NCI-H2227 treated with DMSO at 0.1 percent for 48 hours (cell line): ENCODE data around the gene CDH26.

ENCODE experiments used
- DNase-seq: peaks from one replicate; lab custom pipeline; 2025; lab: John Stamatoyannopoulos, UW

Gene CDH26

DNA sequence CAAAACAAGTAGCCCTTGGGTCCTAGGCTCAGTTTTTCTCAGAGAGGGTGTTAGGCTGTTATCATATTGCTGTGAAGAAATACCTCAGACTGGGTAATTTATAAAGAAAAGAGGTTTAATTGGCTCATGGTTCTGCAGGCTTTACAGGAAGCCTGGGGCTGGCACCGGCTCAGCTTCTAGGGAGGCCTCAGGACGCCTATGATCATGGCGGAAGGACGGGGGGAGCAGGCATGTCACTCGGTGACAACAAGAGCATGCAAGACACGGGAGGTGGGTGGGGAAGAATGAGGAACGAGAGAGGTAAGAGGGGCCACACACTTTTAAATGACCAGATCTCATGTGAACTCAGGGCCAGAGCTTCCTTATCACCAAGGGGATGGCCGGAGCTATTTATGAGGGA, 26.9 kb downstream of the CDH26 start:
- no peak for DNase-seq

DNA sequence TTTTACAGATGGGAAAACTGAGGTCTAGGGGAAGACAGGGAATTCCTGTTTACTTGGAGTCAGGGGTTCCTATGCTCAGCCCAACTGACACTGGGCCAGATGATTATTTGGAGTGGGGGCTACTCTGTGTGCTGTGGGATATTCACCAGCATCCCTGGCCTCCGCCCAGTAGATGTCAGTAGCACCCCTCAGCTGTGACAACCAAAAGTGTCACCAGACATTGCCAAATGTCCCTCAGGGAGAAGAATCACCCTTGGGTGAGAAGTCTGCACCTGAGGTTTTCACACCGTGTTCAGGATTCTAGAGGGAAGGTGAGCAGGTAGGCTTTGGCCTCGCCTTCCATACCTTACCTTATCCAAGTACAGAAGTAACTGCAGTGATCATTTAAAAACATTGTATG, 27.6 kb downstream of the CDH26 start:
- DNase-seq: no peak

DNA sequence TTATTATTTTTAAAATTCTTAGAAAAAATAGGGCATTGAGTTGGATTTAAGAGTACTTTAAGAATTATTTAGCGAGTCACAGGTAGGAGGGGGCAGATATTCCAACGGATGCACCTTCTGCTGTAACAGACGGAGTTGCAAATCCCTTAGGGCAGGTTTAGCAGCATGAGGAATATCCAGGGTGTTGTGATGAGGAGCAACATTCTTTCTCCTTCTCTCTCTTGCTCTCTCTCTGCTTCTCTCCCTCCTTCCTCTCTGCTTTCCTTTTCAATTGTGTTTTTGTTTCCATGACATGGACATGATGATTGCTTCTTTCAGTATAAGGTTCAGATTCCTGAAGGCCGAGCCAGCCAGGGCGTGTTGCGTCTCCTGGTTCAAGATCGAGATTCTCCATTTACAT, 28.9 kb downstream of the CDH26 start:
- DNase-seq: no peak

DNA sequence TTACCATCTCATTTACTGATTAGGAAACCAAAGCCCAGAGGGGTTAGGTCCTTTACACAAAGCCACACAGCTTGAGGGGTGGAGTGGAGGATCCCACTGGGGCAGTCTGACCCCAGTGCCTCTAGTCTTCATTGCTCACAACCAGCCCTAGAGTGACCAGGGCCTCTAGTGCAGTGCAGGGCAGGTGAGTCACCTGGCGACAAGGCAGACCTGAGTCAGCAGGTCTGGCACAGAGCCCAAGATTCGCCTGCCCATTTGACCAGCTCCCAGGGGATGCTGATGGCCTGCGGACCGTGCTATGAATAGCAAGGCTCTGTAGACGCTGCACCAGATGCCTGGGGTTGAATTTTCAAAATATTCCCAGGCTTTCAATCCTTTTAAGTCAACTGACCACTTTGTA, 29.9 kb downstream of the CDH26 start:
- no peak for DNase-seq

DNA sequence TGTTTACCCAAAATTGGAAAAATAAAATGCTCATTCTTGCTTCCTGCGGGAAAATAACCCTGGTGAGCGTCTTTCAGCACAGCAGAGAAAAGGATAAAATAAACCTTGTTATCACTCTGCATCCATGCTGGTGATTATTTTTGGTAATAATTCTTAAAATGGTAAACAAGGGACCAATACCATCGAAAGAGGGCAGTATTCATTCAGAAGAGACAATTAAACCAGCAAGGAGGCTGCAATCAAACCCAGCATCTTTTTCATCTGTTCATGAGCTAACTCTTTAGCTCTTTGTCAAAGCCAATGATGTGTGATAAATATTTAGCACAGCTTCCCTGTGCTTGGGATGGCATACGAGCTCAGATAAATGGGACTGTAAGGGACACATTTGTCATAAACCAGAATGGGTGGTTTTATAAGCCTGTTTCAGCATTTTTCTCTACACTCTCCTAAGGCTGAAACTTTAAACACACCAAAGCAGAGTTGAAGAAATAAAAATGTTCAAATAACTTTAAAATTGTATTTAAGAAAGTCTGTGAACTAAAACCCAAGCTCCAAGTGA, 34.4 kb downstream of the CDH26 start:
- no peak for DNase-seq

DNA sequence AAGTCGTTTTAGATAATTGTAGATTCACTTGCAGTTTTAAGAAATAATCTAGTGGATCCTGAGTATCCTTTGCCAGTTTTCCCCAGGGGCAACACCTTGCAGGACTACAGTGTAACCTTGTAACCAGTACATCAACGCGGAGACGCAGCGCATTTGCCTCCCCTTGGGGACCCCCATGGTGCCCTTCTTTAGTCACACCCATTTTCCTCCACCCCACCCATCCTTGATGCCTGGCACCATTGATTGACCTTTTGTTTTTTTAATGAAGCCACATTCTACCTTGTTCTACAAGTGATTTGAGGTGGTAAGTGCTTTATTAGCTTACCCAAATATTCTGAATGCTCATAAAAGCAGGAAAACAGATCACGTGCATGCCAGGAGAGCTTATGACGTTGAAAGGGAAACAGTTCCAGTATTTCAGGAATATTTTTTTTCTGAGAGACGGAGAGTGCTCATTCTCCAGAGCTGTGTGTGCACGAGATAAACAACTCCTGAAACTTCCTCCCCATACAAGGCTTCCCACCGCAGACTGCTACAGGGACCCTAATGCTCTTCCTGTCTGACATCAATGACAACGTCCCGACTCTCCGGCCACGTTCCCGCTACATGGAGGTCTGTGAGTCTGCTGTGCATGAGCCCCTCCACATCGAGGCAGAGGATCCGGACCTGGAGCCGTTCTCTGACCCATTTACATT, 35.7 kb downstream of the CDH26 start:
- no peak for DNase-seq

DNA sequence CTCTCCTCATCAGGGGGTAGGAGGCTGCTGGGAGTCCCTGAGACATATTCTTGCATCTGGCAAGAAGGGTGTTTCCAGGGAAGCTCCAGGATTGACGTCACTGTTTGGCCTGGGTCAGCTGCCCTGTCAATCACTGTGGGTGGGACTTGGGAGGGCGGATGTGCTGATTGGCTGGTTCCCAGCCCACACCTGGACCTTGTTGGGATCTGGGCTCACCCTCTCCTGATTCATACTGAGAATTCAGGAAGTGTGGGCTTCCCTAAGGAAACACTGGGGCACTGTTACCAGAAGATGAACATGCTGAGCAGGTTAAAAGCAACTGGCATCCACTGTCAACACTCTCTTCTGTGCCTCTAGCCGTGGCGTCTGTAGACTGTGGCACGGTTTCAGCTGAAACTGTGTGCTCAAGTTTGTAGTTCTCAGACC, 36.5 kb downstream of the CDH26 start:
- DNase-seq: no peak

DNA sequence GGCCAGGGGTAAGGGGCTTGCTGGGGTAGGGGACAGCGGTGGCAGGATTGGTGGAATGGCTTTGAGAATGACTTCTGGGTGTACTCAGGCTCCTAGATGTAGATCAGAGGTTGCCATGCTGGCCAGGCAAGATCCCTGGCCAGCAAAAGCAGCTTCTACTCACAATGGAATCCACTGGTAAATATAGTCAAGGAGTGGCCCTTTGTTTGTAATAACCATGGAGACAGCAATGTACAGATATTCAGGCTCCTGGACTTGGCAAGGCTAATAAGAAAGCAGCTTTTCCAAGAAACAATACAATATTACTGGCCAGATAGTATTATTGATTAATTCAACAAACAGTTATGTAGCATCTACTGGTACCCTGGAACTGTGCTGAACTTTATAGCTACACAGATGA, 37.9 kb downstream of the CDH26 start:
- no peak for DNase-seq

DNA sequence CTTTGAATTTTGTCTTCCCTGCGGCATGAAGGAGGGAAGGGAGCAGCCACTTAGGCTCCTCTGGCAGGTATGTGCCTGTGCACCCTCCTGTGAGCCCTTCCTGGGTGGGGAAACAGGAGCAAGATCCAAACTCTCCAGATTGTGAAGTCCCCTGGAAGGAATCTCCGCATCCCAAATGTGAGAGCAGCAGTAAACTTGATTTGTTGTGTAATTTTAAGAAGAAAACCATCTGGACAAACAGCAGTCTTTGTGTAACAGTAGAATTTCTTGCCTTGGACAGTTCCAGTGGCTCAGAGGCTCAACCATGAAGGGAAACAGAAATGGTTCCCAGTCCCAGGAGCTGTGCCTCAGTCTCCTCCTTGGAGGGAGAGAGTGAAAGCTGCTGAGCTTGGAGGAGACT, 39.7 kb downstream of the CDH26 start:
- DNase-seq: no peak

DNA sequence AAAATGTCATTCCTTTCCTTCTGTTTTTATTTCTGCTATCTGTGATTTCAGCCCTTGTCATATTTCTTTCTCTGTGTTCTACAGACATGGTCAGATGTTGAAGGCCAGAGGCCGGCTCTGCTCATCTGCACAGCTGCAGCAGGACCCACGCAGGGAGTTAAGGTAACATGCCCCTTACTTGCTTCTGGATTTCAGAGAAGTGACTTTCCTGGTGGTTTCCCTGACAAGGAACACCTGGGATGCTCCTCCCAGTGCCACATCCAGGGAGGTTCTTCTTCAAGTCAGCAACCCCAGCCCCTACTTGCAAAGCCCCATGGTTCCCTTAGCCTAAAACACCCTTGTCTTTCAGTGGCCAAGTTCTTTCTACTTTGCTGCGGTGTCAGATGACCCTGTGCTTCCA, 41.3 kb downstream of the CDH26 start:
- DNase-seq: no peak

DNA sequence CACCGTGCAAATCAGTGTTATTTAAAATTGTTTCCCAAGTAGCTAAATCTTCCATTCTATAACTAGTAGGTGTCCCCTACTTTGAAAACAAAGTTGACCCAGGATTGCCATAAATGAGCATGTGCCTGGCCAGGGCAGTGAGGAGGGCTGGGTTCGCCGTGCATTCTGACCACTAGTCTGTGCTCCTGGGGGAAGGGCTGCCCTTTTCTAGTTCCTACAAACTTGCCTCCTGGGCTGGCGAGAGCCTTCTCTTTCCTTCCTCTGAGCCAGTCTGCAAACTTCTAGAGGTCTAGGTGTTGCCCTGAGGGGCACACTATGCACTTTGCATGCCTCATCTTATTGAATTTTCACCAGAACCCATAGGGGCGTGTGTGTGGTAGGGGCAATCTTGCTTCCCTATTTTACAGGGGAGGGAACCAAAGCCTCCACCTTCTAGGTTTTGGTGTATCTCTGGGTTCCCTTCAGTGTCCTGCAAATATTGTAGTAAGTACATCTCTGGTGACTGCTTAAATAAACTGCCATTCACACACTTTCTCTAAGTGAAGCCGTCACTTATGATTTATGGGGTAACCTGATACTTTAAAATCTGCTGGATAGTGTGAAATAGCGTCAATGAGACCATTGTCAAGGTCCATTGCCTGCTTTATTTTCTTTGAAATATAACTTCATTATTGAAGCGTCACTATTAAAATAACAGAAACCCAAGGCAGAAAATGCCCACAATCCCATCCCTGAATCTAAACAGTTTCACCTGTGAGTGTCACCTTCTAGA, 42.2 kb downstream of the CDH26 start:
- DNase-seq: peak; percentile 31

DNA sequence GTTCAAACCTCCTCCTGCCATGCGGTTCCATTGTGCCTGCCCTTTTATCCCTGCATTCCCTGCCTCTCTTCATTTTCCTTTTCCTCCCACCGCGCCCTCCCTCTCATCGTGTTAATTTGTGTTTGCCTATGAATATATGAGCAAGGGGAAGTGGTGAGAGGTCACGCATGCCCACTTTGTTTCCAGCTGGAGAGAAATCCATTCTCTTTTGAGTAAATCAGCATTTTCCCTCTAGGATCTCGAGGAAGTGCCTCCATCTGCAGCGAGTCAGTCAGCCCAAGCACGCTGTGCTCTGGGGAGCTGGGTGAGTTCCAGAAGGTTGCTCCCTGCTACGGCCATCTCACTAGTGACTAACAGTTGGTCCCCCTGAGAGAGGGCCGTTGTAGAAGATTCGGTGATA, 42.9 kb downstream of the CDH26 start:
- no peak for DNase-seq

DNA sequence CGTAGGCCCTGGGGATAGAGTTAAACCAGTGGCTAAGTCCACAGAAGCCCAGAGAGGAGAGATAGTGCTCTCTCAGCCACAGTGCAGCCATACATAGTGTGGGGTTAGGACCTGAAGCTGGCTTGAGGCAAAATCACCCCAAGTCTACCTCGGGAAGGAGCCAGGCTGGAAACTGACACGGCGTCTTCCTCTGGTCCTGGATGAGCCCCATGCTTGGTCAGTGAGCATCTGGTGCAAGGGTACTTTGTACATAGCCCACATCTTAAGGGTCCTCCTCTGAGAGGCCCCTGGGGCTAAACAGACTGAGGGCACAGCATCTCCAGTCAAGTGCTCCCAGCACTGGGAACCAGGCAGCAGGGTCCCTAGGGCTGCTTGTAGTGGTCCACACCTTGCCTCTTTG, 45.6 kb downstream of the CDH26 start:
- DNase-seq: no peak

DNA sequence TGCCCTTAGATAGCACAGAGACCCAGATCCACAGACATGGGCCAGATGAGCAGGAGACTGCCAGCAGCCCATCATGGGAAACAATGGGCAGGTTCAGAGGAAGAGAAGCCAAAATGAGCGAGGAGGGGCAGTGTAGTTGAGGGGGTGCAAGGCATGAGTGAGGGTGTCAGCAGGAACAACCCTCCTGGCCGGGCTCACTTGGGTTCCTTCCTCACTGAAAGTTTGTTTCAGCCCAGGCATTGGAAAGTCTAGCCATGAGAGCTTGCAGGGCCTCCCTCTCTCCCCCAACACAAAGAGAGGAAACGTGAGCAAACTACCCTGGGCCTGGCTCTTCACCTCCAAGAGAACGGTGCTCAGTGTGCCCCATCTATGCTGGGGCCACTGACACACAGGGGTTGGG, 48.0 kb downstream of the CDH26 start:
- no peak for DNase-seq

DNA sequence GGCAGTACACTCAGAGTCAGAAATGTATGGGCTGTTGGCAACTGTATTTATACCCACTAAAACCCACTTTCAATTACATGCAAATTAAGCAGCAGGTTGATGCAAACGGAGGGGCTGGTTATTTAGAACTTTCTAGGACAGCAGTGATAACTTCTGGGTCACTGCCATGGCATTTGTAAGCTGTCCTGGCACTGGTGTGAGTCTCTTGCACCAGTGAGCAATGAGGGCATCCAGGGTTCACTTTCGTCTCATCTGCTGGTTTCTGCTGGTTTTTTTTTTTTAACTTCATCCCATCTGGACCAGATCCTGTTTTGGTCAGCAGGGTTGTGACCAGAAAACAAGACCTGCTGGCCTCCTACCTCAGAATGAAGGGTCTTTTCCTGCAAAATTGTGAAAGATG, 49.2 kb downstream of the CDH26 start:
- no peak for DNase-seq

DNA sequence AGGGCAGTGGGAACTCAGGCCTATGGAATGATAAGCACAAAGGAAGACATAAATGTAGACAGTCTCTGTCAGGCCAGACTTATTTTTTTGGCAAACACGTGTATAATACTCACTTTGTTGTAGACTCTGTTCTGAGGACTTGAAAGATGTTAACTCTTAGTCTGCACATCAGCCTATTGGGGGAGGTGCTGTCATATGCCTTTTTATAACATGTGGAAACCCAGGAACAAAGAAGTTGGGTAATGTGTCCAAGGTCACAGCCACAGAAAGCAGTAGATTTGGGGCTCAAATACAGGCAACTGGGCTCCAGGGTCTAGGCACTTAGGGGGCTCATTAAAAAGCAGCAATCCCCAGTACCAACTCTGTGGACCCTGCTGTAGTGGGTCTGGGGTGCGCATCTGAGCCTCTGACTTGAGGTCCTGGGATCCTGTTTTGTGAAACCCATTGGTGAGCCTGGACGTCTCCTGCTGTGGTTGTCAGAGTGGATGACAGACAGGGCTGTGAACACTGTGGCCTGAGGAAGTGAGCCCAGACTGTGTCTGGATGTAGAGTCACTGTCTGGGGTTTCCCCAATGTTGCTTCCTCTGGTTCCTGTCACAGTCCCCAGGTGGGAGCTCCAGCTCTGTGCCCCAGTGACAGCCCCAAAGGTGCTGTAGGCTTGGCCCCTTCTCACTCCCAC, 50.0 kb downstream of the CDH26 start:
- DNase-seq: no peak

DNA sequence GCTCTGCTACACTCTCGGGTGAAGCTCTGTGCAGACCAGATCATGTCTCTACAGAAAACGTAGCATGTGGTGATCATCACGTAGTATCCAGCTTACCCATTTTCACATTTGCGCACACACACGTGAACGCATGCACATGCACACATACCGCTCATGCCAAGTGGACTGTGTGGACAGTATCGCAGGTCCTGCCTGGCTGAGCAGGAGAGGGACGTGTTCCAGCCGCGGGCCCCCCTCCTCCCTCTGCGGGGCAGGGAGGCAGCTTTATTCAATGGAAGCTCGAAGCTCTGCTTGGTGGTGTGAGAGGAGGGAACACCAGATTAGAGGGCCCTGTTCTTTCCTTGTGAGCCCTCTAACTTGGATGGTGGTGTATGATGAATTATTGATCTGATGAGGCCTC, 51.1 kb downstream of the CDH26 start:
- no peak for DNase-seq

DNA sequence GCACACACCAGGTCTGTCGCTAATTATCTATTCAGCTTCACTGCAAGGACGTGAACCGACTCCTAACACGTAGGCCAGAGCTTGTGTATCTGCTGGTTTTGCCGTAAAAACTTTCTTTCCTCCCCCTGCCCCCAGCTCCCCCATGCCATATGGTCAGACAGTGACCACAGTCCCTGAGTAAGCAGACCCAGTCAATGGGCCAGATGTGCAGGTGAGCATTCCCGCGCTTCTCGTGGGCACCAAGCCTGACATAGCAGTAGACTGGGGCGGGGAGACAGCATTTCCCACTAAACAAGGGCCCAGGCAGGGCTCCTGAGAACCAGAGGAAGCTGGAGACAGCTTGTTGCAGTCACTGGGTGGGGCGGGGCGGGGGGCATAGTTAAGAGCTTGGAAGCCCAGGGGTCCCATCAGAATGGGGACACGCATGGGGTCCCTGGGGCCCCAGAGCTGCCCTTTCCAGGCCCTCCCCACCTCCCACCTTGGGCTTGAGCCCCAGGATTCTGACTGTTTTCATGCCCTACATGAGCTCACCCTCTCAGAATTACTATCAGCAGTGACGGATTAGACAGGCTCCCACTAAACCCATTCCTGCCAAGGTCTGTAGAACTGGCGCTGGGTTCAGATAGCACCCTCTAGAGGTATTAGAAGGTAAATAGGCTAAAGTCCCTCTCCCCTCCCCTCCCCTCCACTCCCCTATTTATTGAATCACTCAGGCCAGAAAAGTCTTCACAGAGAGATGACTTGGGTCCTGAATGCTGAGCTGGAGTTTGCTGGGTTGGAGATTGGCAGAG, 51.8 kb downstream of the CDH26 start:
- DNase-seq: no peak

DNA sequence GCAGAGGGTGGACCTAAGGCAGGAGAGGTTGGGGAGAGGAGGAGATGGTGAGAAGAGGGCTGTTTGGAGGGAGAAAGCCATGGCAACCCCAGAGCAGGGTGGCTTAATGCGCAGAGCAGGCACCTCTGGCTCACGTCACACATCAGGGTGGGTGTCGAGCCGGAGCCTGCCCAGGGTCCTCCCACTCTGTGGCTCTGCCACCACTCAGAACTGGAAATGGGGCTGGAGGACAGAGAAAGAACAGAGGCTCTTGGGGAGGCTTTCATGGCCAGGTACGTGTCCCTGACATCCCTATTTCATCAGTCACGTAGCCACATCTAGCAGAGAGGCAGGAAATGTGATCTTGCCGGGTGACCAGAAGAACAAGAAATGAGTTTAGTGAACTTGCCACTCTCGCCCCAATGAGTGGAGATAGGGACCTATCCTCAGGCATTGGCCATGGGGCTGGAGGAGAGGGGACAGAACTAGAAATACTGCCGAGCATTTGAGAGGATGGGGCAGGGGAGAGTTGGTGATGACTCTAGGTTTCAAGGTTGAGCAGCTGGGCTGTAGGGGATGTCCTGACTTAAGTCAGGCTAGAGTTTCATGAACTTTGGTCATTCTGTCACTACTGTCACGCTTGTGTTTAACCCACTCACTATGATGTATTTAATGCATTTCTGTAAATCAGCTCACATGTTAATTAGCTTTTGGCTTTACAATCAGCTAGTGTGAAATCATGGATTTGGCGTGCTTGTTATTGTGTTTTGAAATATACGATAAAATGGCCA, 52.7 kb downstream of the CDH26 start:
- DNase-seq: no peak

DNA sequence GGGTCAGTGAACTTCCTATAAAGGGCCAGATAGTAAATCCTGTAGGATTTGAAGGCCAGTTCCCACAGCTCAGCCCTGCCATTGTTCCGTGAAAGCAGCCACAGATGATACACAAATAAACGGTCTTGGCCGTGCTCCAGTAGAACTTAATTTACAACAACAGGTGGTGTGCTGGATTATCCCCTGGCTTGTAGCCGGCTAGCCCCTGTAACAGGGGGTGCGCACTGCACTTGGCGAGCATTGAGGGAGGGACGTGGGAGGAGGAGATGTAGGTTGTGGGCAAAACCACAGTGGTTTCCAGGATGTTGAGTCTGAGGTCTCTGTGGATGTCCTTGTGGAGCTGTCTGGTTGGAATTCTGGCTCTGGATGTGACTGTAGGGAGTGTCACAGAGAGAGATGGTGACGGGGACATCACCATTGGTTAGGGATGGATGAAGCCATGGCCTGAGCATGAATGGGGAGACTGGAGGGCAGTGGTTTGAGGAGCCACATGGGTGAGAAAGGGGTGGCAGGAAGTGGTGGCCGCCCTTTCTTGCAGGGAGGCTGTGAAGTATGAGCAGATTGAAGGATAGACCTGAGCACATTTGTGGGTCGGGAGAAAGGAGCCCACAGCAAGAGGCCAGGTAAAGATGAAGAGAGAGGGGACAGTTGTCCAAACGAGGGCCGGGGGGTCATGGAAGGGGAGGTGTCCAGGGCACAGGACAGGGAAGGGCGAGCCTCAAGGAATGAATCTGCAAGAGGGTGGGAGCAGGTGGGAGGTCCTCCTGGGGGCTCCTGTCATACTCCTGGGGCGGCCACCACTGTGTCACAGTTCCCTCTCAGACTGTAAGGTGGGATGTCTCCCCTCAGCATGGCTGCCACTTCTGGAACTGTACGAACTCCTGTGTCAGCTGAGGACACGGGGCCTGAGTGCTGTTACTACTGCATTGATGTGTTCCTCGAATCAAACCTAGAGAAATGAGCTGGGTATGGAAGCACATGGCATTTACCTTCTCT, 53.6 kb downstream of the CDH26 start:
- DNase-seq: no peak
